DOHH2 (cell line): Measurements from ENCODE around the gene CASZ1.

ENCODE experiments used
- H3F3A ChIP-seq: fragments of 200-600 bp; sonication (generic), shearing (Covaris generic); 2 replicates; pipeline ENCODE4 v1.6.0; 2016; ENCODE audit warnings: antibody characterized with exemption, mild to moderate bottlenecking; ENCODE audit not compliant: control insufficient read depth, insufficient read depth
- H3K27ac ChIP-seq: fragments of 200-600 bp; sonication (generic); 2 replicates; pipeline ENCODE4 v1.5.1; 2014; ENCODE audit warnings: low read depth, mild to moderate bottlenecking, low read length, moderate library complexity
- H3K27me3 ChIP-seq: fragments of 200-600 bp; sonication (generic); 2 replicates; pipeline ENCODE4 v1.6.1; 2014; ENCODE audit warnings: mild to moderate bottlenecking, low read length, mixed read lengths; ENCODE audit not compliant: control insufficient read depth
- H3K36me3 ChIP-seq: fragments of 200-600 bp; sonication (generic); 2 replicates; pipeline ENCODE4 v1.6.1; 2014; ENCODE audit warnings: mild to moderate bottlenecking, low read length, moderate library complexity, mixed read lengths; ENCODE audit not compliant: control insufficient read depth
- H3K4me1 ChIP-seq: fragments of 200-600 bp; sonication (generic); 2 replicates; pipeline ENCODE4 v1.6.1; 2014; ENCODE audit warnings: mild to moderate bottlenecking, low read length, mixed read lengths; ENCODE audit not compliant: control insufficient read depth
- H3K4me2 ChIP-seq: fragments of 200-600 bp; sonication (generic); 2 replicates; pipeline ENCODE4 v1.6.0; 2014; ENCODE audit warnings: mild to moderate bottlenecking, low read length, moderate library complexity
- H3K4me3 ChIP-seq: fragments of 200-600 bp; sonication (generic); 2 replicates; pipeline ENCODE4 v1.5.1; 2014; ENCODE audit warnings: mild to moderate bottlenecking, low read length, mixed read lengths
- H3K79me2 ChIP-seq: fragments of 200-600 bp; sonication (generic); 2 replicates; pipeline ENCODE4 v1.6.1; 2014; ENCODE audit warnings: mild to moderate bottlenecking, low read length, mixed read lengths; ENCODE audit not compliant: control insufficient read depth
- H3K9me2 ChIP-seq: fragments of 200-600 bp; sonication (generic); replicated peaks from 2 replicates; pipeline ENCODE4 v1.6.1; 2014; ENCODE audit warnings: mild to moderate bottlenecking, low read length, mixed read lengths; ENCODE audit not compliant: control insufficient read depth
- H3K9me3 ChIP-seq: fragments of 200-600 bp; sonication (generic); 2 replicates; pipeline ENCODE4 v1.6.1; 2014; ENCODE audit warnings: antibody characterized with exemption, low read length, mixed read lengths; ENCODE audit not compliant: control insufficient read depth, insufficient read depth
- H4K20me1 ChIP-seq: fragments of 200-600 bp; sonication (generic); 2 replicates; pipeline ENCODE4 v1.6.0; 2014; ENCODE audit warnings: low read depth, mild to moderate bottlenecking, antibody characterized with exemption, low read length, moderate library complexity; ENCODE audit not compliant: control insufficient read depth, insufficient read depth
- EZH2phosphoT487 ChIP-seq: fragments of 200-600 bp; sonication (generic); IDR thresholded peaks from 2 replicates; pipeline ENCODE4 v1.6.1; 2017; ENCODE audit warnings: borderline replicate concordance, mild to moderate bottlenecking, antibody characterized with exemption, low read length, moderate library complexity, mixed read lengths
- TF ChIP-seq, protein P1 (sequence below): fragments of 200-600 bp; sonication (generic); IDR thresholded peaks from one replicate; pipeline ENCODE4 v1.5.1; 2014; ENCODE audit warnings: antibody characterized with exemption, mild to moderate bottlenecking, low read depth, low read length; ENCODE audit not compliant: poor library complexity, severe bottlenecking

Gene CASZ1

DNA sequence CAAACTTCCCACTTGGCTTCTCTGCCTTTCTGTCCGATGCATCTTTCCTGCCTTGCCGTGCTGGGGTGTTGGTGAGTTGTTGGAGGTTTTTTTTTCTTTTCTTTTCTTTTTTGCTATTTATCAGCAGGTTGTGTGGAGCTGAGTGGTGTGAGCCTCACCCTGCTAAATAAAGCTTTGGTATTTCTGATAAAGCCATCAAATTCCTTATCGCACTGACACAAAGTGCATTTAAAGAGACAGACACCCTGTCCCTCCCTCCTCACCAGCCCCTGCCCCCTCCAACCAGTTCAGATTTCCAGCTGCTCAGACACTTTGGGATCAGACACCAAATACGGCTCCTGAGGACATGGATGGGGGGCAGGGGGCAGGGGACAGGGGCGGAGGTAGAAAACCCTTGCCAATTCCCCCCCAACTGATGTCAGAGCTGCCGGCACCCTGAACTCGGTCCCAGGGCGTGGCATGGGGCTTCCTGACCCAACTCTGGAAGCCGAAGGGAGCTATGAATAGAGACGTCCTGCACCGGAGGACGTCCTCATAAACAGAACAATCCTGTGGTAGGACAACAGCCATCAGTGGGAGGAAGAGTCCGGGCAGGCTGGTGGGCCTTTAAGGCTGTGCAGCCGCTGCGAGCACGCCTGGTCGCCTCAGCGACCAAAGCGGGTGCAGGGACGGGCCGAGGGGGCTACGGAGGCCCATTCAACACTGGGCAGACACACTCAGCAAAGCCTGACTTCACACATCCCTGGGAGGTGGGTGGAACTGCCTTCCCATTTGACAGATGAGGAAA is 79.0 kb downstream of the CASZ1 start:
- TF ChIP-seq, protein P1, sequence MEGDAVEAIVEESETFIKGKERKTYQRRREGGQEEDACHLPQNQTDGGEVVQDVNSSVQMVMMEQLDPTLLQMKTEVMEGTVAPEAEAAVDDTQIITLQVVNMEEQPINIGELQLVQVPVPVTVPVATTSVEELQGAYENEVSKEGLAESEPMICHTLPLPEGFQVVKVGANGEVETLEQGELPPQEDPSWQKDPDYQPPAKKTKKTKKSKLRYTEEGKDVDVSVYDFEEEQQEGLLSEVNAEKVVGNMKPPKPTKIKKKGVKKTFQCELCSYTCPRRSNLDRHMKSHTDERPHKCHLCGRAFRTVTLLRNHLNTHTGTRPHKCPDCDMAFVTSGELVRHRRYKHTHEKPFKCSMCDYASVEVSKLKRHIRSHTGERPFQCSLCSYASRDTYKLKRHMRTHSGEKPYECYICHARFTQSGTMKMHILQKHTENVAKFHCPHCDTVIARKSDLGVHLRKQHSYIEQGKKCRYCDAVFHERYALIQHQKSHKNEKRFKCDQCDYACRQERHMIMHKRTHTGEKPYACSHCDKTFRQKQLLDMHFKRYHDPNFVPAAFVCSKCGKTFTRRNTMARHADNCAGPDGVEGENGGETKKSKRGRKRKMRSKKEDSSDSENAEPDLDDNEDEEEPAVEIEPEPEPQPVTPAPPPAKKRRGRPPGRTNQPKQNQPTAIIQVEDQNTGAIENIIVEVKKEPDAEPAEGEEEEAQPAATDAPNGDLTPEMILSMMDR, result no peak
- no peak for TF ChIP-seq EZH2phosphoT487
- Histone ChIP-seq H4K20me1 (no peaks in the 10 kb centered on the region), H3K27ac (no peak overlapping the region), H3K4me2 (no peak overlapping the region), H3K4me3 (no peak overlapping the region), H3K9me2 (no peaks in the 10 kb centered on the region), H3K27me3 (no peaks in the 10 kb centered on the region), H3K9me3 (no peaks in the 10 kb centered on the region), H3K79me2 (no peaks in the 10 kb centered on the region), H3K36me3 (no peaks in the 10 kb centered on the region), H3K4me1 (no peaks in the 10 kb centered on the region), H3F3A (no peaks in the 10 kb centered on the region)

DNA sequence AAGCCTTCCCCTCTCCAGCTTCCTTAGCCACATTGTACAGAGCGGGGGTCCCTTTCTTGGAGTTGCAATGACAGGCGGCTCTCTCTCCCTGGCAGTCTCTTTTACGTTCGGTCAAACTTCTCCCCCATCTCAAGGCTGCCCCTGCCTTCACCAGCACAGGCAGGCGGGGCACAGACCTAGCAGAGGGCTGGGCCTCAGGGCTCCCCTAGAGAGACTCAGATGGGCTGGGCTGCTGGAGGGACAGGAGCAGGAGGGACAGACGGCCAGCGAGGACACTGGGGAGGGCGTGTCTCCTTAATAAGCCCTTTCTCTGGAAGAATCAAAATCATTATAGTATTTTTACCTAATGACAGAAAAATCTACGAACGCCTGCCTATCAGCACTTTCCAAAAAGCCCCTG is 79.6 kb downstream of the CASZ1 start:
- Histone ChIP-seq H4K20me1 (no peaks in the 10 kb centered on the region), H3K4me1 (no peaks in the 10 kb centered on the region), H3K4me2 (no peak overlapping the region), H3K79me2 (no peaks in the 10 kb centered on the region), H3F3A (no peaks in the 10 kb centered on the region), H3K27me3 (no peaks in the 10 kb centered on the region), H3K4me3 (no peak overlapping the region), H3K9me3 (no peaks in the 10 kb centered on the region), H3K27ac (no peak overlapping the region), H3K9me2 (no peaks in the 10 kb centered on the region), H3K36me3 (no peaks in the 10 kb centered on the region)
- TF ChIP-seq, protein P1, result no peak
- no peak for TF ChIP-seq EZH2phosphoT487

DNA sequence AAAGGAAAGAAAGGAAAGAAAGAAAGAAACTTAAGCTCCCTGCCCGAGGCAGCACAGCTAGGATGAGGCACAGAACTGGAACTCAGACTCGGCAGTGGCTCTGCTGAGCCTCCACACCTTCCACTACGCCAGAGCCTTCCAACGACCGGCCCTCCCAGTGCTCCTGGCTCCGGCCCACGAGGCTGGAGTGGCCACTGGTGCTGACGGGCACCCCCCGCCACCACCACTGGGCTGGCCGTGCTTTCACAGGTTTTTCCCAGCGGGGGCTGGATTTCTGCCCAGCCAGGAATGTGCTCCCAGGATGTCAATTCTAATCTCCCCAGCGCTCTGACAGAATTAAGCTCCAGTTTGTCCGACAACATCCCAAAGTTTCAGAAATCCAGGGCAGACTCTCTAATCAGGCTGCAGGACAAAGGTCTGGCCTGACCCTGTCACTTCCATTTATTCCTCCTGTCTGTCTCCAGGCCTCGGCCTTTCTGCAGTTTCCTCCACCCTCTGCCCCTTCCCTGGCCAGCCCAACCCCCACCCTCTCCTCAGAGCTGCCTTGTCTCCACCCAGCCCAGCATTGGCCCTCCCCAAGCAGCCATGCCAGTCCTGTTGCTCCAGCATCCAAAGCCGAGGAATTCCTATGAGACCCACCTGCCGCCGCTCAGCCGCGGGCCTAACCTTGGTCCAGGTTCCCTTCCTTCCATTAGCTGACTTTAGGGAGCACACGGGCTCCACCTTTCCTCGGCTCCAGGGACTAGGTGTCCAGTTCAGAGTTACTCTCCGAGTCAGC is 81.9 kb downstream of the CASZ1 start:
- Histone ChIP-seq H3F3A (no peaks in the 10 kb centered on the region), H3K36me3 (no peaks in the 10 kb centered on the region), H3K9me3 (no peaks in the 10 kb centered on the region), H3K27me3 (no peaks in the 10 kb centered on the region), H3K4me2 (no peak overlapping the region), H3K4me1 (no peaks in the 10 kb centered on the region), H3K9me2 (no peaks in the 10 kb centered on the region), H3K79me2 (no peaks in the 10 kb centered on the region), H4K20me1 (no peaks in the 10 kb centered on the region), H3K4me3 (no peak overlapping the region), H3K27ac (no peak overlapping the region)
- TF ChIP-seq, protein P1, result no peak
- TF ChIP-seq EZH2phosphoT487, result no peak
